Endothelial cell of umbilical vein (primary cell): Measurements from ENCODE around the gene NFX1. TPM values are rescaled to one million over a fixed set of nuclear protein-coding genes. Genes with fewer than 3 reads are reported as not detected.

Experiments
- BruUV-seq: library from RNA; stranded (reverse); fragments of 400-500 nt; replicated peaks from 2 replicates; lab custom pipeline; 2021; lab: Mats Ljungman, UMichigan
- CTCF ChIA-PET: fragments of 300-600, 350-600 bp; sonication (Branson Sonifier 250); formaldehyde crosslinking; loops from one replicate; lab custom pipeline; 2021; ENCODE audit warnings: antibody characterized with exemption, inconsistent platforms; lab: Charles Lee
- POLR2A ChIA-PET: fragments of 300-600, 350-600 bp; sonication (Branson Sonifier 250); formaldehyde crosslinking; loops from one replicate; lab custom pipeline; 2021; ENCODE audit warnings: antibody characterized with exemption, inconsistent platforms; lab: Charles Lee
- DNase-seq: peaks from one replicate; pipeline ENCODE4 v3.0.0-alpha.2; 2011; ENCODE audit warnings: low read depth, low spot score
- FAIRE-seq: peaks from 2 replicates; lab custom pipeline; 2011; peaks lifted over from hg19 to GRCh38; lab: Jason Lieb, UNC
- H2AFZ ChIP-seq: 2 replicates; pipeline ENCODE4 v1.6.0; 2012; ENCODE audit warnings: low read depth, low read length, control low read depth, inconsistent platforms
- H3K27ac ChIP-seq: 2 replicates; pipeline ENCODE4 v1.5.1; 2011; ENCODE audit warnings: low read depth, mild to moderate bottlenecking, control low read depth, low read length, moderate library complexity; ENCODE audit not compliant: insufficient read depth
- H3K27me3 ChIP-seq, 2 experiments: 2 replicates each; pipeline versions ENCODE4 v1.6.0 to v1.6.1; 2011; ENCODE audit warnings: low read length in 2 of 2, mixed read lengths in 1 of 2; ENCODE audit not compliant: control insufficient read depth in 2 of 2, insufficient read depth in 2 of 2
- H3K36me3 ChIP-seq, 2 experiments: 2 replicates in 1 of 2; 3 replicates in 1 of 2; pipeline ENCODE4 v1.5.1; 2011; ENCODE audit warnings: low read length in 2 of 2, mild to moderate bottlenecking in 1 of 2, moderate library complexity in 1 of 2; ENCODE audit not compliant: control insufficient read depth in 2 of 2, insufficient read depth in 2 of 2; ENCODE audit errors: extremely low read depth in 1 of 2
- H3K4me1 ChIP-seq: 3 replicates; pipeline ENCODE4 v1.5.1; 2011; ENCODE audit warnings: mild to moderate bottlenecking, low read length; ENCODE audit not compliant: control insufficient read depth, insufficient read depth; ENCODE audit errors: extremely low read depth
- H3K4me2 ChIP-seq: 2 replicates; pipeline ENCODE4 v1.6.1; 2011; ENCODE audit warnings: low read length, control low read depth, mixed read lengths; ENCODE audit not compliant: insufficient read depth
- H3K4me3 ChIP-seq, 3 experiments: fragments of 200-600 bp in 1 of 3; sonication (generic), shearing (Covaris generic) in 1 of 3; replicated peaks in 1 of 3; 2 replicates each; pipeline ENCODE4 v1.5.1; 2011 to 2016; ENCODE audit warnings: control low read depth in 3 of 3, low read length in 3 of 3, mild to moderate bottlenecking in 2 of 3, inconsistent platforms in 1 of 3, low read depth in 1 of 3, moderate library complexity in 1 of 3; ENCODE audit not compliant: insufficient read depth in 1 of 3
- H3K79me2 ChIP-seq: 2 replicates; pipeline ENCODE4 v1.6.0; 2012; ENCODE audit warnings: low read length, inconsistent platforms; ENCODE audit not compliant: control insufficient read depth, insufficient read depth
- H3K9ac ChIP-seq: replicated peaks from 2 replicates; pipeline ENCODE3; 2011; ENCODE audit warnings: low read length, control low read depth; ENCODE audit not compliant: insufficient read depth; ENCODE audit errors: extremely low read depth
- H3K9me1 ChIP-seq: replicated peaks from 3 replicates; pipeline ENCODE4 v1.6.0; 2011; ENCODE audit warnings: mild to moderate bottlenecking, low read length; ENCODE audit not compliant: control insufficient read depth, insufficient read depth; ENCODE audit errors: extremely low read depth
- H3K9me3 ChIP-seq: replicated peaks from 2 replicates; pipeline ENCODE4 v1.5.1; 2012; ENCODE audit warnings: low read length, inconsistent platforms; ENCODE audit not compliant: control insufficient read depth, insufficient read depth
- H4K20me1 ChIP-seq: replicated peaks from 2 replicates; pipeline ENCODE3; 2011; ENCODE audit warnings: mild to moderate bottlenecking, low read length; ENCODE audit not compliant: control insufficient read depth, insufficient read depth; ENCODE audit errors: extremely low read depth
- EZH2 ChIP-seq: IDR thresholded peaks from 2 replicates; pipeline ENCODE4 v1.6.1; 2012; ENCODE audit warnings: borderline replicate concordance, low read depth, mild to moderate bottlenecking, moderate library complexity, low read length, inconsistent platforms; ENCODE audit not compliant: severe bottlenecking
- FOS ChIP-seq: IDR thresholded peaks from 2 replicates; pipeline ENCODE4 v1.6.1; 2011; ENCODE audit warnings: mild to moderate bottlenecking, low read length, moderate library complexity, borderline replicate concordance; ENCODE audit not compliant: insufficient read depth
- GATA2 ChIP-seq: IDR thresholded peaks from 2 replicates; pipeline ENCODE4 v1.7.0; 2011; ENCODE audit warnings: low read depth, mild to moderate bottlenecking, moderate library complexity, mixed read lengths, low read length; ENCODE audit not compliant: insufficient read length, insufficient read depth
- JUN ChIP-seq: IDR thresholded peaks from 2 replicates; pipeline ENCODE4 v1.6.1; 2011; ENCODE audit warnings: borderline replicate concordance, low read depth; ENCODE audit not compliant: insufficient read length, insufficient read depth
- MYC ChIP-seq: IDR thresholded peaks from one replicate; pipeline ENCODE4 v1.6.1; 2011; ENCODE audit warnings: mild to moderate bottlenecking, low read depth, low read length
- POLR2A ChIP-seq: IDR thresholded peaks from 2 replicates; pipeline ENCODE4 v1.6.1; 2012; ENCODE audit warnings: low read depth, mild to moderate bottlenecking, control low read depth, low read length
- POLR2AphosphoS5 ChIP-seq: IDR thresholded peaks from 2 replicates; pipeline ENCODE4 v1.6.1; 2012; ENCODE audit warnings: low read depth, mild to moderate bottlenecking, control low read depth, low read length, moderate library complexity; ENCODE audit not compliant: insufficient read depth
- dilution Hi-C: fragments of 300-500 bp; cut with MboI; formaldehyde crosslinking; loops from one replicate; pipeline ENCODE4 v1.15.0; 2019; ENCODE audit warnings: low sequenced_read_pairs; ENCODE audit not compliant: extremely low pct_ligation_motif_present
- intact Hi-C: fragments of 100-400 bp; cut with micrococcal nuclease; formaldehyde crosslinking; loops from one replicate; pipeline ENCODE4 v1.10.0; 2022
- polyA plus RNA-seq, 4 experiments: library from polyadenylated mRNA; depleted of rRNA in 3 of 4; stranded (reverse) in 3 of 4; unstranded in 1 of 4; fragments of >200 nt; gene quantifications; 2 replicates each; pipeline versions ENCODE4 v1.2.1 to v1.2.3, GENCODE V29; 2011 to 2012; ENCODE audit warnings: missing spikeins in 1 of 4
- total RNA-seq: library from RNA; stranded (reverse); gene quantifications from 2 replicates; pipeline ENCODE4 v1.2.3, GENCODE V29; 2021
- TF ChIP-seq, protein P1 (sequence below): IDR thresholded peaks from 2 replicates; pipeline ENCODE4 v1.6.1; 2011; ENCODE audit not compliant: insufficient read depth, insufficient read length
- TF ChIP-seq, protein P2 (sequence below), 2 donors: IDR thresholded peaks; 1 replicate in 1 of 2; 2 replicates in 1 of 2; pipeline ENCODE4 v1.5.1; 2011; ENCODE audit warnings: low read length in 2 of 2, mild to moderate bottlenecking in 2 of 2, moderate library complexity in 2 of 2, control low read depth in 1 of 2, inconsistent platforms in 1 of 2, low read depth in 1 of 2; ENCODE audit not compliant: insufficient read depth in 1 of 2; ENCODE audit errors: extremely low read depth in 1 of 2

NFX1 gene
- total and polyA plus RNA-seq, 2 donors (not counting 3 experiments of a cell fraction or from before 2014, with no cell fraction given): 19.3 to 21.7 TPM

DNA sequence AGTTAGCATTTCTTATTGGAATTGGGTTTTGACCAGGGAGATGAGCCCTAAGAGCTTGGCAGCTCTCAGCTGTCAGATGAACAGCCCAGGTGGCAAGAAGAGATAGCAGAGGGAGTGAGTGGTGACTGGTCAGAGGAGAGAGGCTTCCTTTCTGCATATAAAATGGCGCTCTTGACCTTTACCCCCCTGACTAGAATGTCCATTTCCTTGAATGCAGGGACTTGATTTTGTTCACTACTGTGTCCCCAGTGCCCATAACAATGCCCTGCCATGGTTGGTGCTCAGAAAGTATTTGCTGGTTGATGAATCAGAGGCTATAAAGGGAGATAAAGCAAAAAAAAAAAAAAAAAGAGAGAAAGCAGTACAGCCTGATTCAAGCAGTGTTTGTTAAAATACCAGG, 18.3 kb upstream of the NFX1 start:
- H3K9me3 ChIP-seq: no peaks in the 10 kb centered on the region
- peaks cover 11 to 16% of the 10 kb centered on the region in 2 experiments for H3K36me3 ChIP-seq
- dilution Hi-C loops (no loop called here), intact Hi-C loops (no loop called here)
- CTCF ChIA-PET: interaction anchor here (2.1 to 2.6 kb wide), 3 partner anchors 15 to 195 kb away, joined by 4 to 10 read pairs (median 7); partner anchors contain the start of gene NFX1
- DNase-seq (no peak), FAIRE-seq (no peak)
- H3K27me3 ChIP-seq: no peaks in the 10 kb centered on the region
- no TSS peak for BruUV-seq
- no peak overlapping the region for H2AFZ ChIP-seq
- no peak overlapping the region for H3K4me2 ChIP-seq
- POLR2A ChIA-PET: interaction anchor here (0.7 kb wide), 1 partner anchor 127 kb away, joined by 3 read pairs; no protein-coding TSS in a partner anchor
- H4K20me1 ChIP-seq: no peaks in the 10 kb centered on the region
- no peak overlapping the region for H3K27ac ChIP-seq
- no peaks in the 10 kb centered on the region for H3K4me1 ChIP-seq
- TF ChIP-seq POLR2A (no peak), GATA2 (no peak), FOS (no peak), MYC (no peak), EZH2 (no peak), POLR2AphosphoS5 (no peak), JUN (no peak)
- TF ChIP-seq, protein P1, sequence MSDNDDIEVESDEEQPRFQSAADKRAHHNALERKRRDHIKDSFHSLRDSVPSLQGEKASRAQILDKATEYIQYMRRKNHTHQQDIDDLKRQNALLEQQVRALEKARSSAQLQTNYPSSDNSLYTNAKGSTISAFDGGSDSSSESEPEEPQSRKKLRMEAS: no peak
- TF ChIP-seq, protein P2, sequence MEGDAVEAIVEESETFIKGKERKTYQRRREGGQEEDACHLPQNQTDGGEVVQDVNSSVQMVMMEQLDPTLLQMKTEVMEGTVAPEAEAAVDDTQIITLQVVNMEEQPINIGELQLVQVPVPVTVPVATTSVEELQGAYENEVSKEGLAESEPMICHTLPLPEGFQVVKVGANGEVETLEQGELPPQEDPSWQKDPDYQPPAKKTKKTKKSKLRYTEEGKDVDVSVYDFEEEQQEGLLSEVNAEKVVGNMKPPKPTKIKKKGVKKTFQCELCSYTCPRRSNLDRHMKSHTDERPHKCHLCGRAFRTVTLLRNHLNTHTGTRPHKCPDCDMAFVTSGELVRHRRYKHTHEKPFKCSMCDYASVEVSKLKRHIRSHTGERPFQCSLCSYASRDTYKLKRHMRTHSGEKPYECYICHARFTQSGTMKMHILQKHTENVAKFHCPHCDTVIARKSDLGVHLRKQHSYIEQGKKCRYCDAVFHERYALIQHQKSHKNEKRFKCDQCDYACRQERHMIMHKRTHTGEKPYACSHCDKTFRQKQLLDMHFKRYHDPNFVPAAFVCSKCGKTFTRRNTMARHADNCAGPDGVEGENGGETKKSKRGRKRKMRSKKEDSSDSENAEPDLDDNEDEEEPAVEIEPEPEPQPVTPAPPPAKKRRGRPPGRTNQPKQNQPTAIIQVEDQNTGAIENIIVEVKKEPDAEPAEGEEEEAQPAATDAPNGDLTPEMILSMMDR (IDR thresholded peaks at IDR 0.05; ENCODE audit: extremely low read depth in 1 of 2, insufficient read depth in 1 of 2, low read depth in 1 of 2, low read length in 2 of 2): no peak
- no peaks in the 10 kb centered on the region for H3K79me2 ChIP-seq
- H3K9me1 ChIP-seq: no peaks in the 10 kb centered on the region
- no peak overlapping the region for H3K4me3 ChIP-seq
- no peak overlapping the region for H3K9ac ChIP-seq
